Adrenal gland (tissue), 12 donors: ENCODE data around the gene SLC22A14. TPM values are rescaled to one million over a fixed set of nuclear protein-coding genes. Genes with fewer than 3 reads are reported as not detected.

Source experiments
- DNase-seq, 7 donors: peaks; one replicate each; pipeline ENCODE4 v3.0.0-alpha.2; 2019 to 2020
- H3K27ac ChIP-seq, 5 donors: fragments of 200-600 bp; sonication (generic) in 4 of 5; 1 replicate in 3 of 5; 2 replicates in 2 of 5; pipeline versions ENCODE4 v1.5.1 to v1.8.0; 2016 to 2020; ENCODE audit warnings: mild to moderate bottlenecking in 1 of 5
- H3K27me3 ChIP-seq: fragments of 200-600 bp; 2 replicates; pipeline ENCODE4 v1.8.0; 2021
- H3K36me3 ChIP-seq, 2 donors: fragments of 200-600 bp; replicated peaks in 1 of 2; 1 replicate in 1 of 2; 2 replicates in 1 of 2; pipeline versions ENCODE4 v1.5.1 to v1.8.0; 2018 to 2022
- H3K4me1 ChIP-seq, 2 donors: fragments of 200-600 bp; replicated peaks in 1 of 2; 1 replicate in 1 of 2; 2 replicates in 1 of 2; pipeline versions ENCODE4 v1.5.1 to v1.8.0; 2018 to 2021
- H3K4me3 ChIP-seq, 4 donors: fragments of 200-600 bp; sonication (generic) in 3 of 4; one replicate each; pipeline ENCODE4 v1.5.1; 2016 to 2018
- H3K9me3 ChIP-seq, 3 donors: fragments of 200-600 bp; sonication (generic) in 1 of 3; replicated peaks in 1 of 3; 1 replicate in 2 of 3; 2 replicates in 1 of 3; pipeline versions ENCODE4 v1.5.1 to v1.8.0; 2016 to 2021
- POLR2A ChIP-seq, 2 donors: fragments of 450-650 bp; IDR thresholded peaks; one replicate each; pipeline ENCODE4 v1.6.1; 2017; ENCODE audit warnings: antibody characterized with exemption in 2 of 2, mild to moderate bottlenecking in 2 of 2, moderate library complexity in 1 of 2
- WGBS, 4 donors: extraction: QIAGEN DNeasy Blood & Tissue Kit in 2 of 4; methylation state at CpG; one replicate each; pipeline versions ENCODE4 v1.1.5 to v1.1.7; 2013 to 2017; 5-methylcytosine and 5-hydroxymethylcytosine counted together
- intact Hi-C, 2 donors: fragments of 100-400 bp; cut with DNase I; formaldehyde crosslinking; loops; one replicate each; pipeline versions ENCODE4 v1.14.1 to v1.15.0; 2022 to 2023
- polyA plus RNA-seq, 3 donors: library from polyadenylated mRNA; stranded (reverse); fragments of 200-250 nt in 2 of 3; fragments of 350-450 nt in 1 of 3; fragmentation: Illumina TruSeq in 1 of 3; extraction: RNeasy Lipid Tissue Mini Kit (QIAGEN cat#74804) in 1 of 3; gene quantifications; one replicate each; pipeline ENCODE4 v1.2.3, GENCODE V29; 2013 to 2014
- total RNA-seq, 9 donors: library from RNA; depleted of rRNA in 4 of 9; stranded (reverse); fragments of >200 nt in 4 of 9; fragments of 120-200 nt in 1 of 9; fragmentation: NEBNext Ultra II Directional in 1 of 9; extraction: Animal tissue kit (Norgen Biotek cat#: 25700) in 1 of 9; gene quantifications; one replicate each; pipeline versions ENCODE4 v1.1.0 to v1.2.4, GENCODE V29; 2013 to 2023
- TF ChIP-seq, protein P1 (sequence below), 6 experiments: fragments of 450-650 bp in 4 of 6; fragments of 200-600 bp in 2 of 6; sonication (generic) in 1 of 6; IDR thresholded peaks; 1 replicate in 5 of 6; 2 replicates in 1 of 6; pipeline versions ENCODE4 v1.5.1 to v1.8.0; 2016 to 2021; ENCODE audit warnings: antibody characterized with exemption in 6 of 6, mild to moderate bottlenecking in 2 of 6, moderate library complexity in 1 of 6
- donor health status: healthy with polysubstance abuse.
- donor health status: Bipolar disorder and iron deficiency.
- donor health status: DM: yes; HTN: yes; CAD: no.
- donor health status: DM: no; HTN: no; CAD: no.
- donor health status: DM: no; HTN: no; CAD: no.
- donor health status: DM: yes; HTN: yes; CAD: no.

SLC22A14 gene
- total and polyA plus RNA-seq, 12 donors = 0.07 to 0.32 (median 0.11) TPM; not detected in 5

GRCh38 chr3:38332201-38332600 is 50.1 kb downstream of the SLC22A14 start:
- intact Hi-C loops = no loop called here
- Histone ChIP-seq H3K36me3 (no peaks in the 10 kb centered on the region), H3K27ac (no peak overlapping the region), H3K4me3 (no peak overlapping the region), H3K27me3 (no peaks in the 10 kb centered on the region), H3K4me1 (no peaks in the 10 kb centered on the region), H3K9me3 (no peaks in the 10 kb centered on the region)
- DNase-seq = no peak
- TF ChIP-seq, protein P1, sequence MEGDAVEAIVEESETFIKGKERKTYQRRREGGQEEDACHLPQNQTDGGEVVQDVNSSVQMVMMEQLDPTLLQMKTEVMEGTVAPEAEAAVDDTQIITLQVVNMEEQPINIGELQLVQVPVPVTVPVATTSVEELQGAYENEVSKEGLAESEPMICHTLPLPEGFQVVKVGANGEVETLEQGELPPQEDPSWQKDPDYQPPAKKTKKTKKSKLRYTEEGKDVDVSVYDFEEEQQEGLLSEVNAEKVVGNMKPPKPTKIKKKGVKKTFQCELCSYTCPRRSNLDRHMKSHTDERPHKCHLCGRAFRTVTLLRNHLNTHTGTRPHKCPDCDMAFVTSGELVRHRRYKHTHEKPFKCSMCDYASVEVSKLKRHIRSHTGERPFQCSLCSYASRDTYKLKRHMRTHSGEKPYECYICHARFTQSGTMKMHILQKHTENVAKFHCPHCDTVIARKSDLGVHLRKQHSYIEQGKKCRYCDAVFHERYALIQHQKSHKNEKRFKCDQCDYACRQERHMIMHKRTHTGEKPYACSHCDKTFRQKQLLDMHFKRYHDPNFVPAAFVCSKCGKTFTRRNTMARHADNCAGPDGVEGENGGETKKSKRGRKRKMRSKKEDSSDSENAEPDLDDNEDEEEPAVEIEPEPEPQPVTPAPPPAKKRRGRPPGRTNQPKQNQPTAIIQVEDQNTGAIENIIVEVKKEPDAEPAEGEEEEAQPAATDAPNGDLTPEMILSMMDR (IDR thresholded peaks at IDR 0.05) = no peak
- no peak for TF ChIP-seq POLR2A (IDR thresholded peaks at IDR 0.05)
- WGBS, 4 donors = 56 to 71% (median 64%) methylated on average over 3 of the region's 3 CpGs

DNA sequence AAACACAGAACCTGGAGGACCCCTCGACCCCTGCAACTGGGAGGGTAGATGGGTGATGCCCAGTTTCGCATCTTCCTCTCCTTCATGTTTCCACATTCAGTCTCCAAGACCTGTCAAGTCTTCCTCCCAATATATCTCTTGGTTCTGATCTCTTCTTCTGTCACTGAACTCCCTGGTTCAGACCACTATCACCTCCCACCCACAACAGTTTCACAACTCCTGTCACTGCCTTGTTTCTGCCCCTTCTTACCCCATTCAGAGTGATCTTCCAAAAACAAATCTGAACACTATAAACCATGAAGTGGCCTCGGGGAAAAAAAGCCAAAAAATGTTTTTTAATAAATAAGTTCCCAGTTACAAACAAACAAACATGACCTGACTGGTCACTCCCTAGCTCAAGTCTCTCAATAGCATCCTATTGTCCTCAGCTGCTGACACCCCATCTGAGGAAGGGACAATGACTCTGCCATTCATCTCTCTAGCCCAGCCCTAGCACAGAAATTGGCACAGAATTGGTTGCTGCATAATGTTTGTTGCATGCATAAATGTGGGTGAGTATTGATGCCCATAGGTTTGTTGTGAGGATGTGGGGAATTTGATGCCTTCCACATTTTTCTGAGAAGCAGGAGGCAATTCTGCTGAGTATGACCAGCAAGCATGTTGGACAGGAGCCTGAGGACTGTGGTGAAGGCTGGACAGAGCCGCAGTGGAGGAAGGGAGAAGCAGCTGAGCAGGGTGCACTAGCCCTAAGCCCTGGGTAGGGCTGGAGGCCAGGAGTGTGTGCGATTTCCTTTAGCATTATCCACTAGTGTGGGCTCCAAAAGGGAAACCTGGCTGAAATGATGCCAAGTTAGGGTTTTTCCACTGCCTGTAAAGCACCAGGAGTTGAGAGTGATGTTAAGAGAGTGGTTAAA is 52.3 kb downstream of the SLC22A14 start:
- Histone ChIP-seq H3K4me3 (no peak overlapping the region), H3K9me3 (no peaks in the 10 kb centered on the region), H3K4me1 (no peaks in the 10 kb centered on the region), H3K27me3 (no peaks in the 10 kb centered on the region), H3K36me3 (no peaks in the 10 kb centered on the region), H3K27ac (no peak overlapping the region)
- no peak for TF ChIP-seq POLR2A (IDR thresholded peaks at IDR 0.05)
- TF ChIP-seq, protein P1 (IDR thresholded peaks at IDR 0.05) = no peak
- DNase-seq = no peak
- intact Hi-C loops = no loop called here
- WGBS, 4 donors = 65 to 86% (median 75%) methylated on average over 5 of the region's 5 CpGs

DNA sequence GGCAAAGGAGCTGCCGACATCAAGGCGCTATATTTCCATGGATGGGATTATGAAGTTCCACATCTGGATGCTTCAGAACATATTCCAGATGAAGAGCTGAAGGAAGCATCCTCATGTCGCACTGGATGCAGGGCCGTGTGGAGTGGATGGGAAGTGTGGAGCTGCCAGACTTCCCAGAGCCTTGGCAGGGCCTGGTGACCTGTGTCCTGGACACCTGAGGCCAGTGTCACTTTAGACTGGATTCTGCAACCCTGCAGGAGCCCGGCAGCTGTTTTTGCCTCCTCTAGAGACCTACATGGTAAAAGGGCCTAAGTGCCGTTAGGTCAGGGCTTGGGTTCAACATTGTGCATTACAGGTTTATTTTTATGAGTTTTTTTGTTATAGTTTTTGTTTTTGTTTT is 53.2 kb downstream of the SLC22A14 start:
- no peak for DNase-seq
- Histone ChIP-seq H3K9me3 (no peaks in the 10 kb centered on the region), H3K4me1 (no peaks in the 10 kb centered on the region), H3K36me3 (no peaks in the 10 kb centered on the region), H3K27me3 (no peaks in the 10 kb centered on the region), H3K4me3 (no peak overlapping the region), H3K27ac (no peak overlapping the region)
- WGBS, 4 donors = 78 to 90% (median 81%) methylated on average over 6 of the region's 6 CpGs
- no peak for TF ChIP-seq POLR2A (IDR thresholded peaks at IDR 0.05)
- TF ChIP-seq, protein P1 (IDR thresholded peaks at IDR 0.05) = no peak
- intact Hi-C loops = no loop called here

DNA sequence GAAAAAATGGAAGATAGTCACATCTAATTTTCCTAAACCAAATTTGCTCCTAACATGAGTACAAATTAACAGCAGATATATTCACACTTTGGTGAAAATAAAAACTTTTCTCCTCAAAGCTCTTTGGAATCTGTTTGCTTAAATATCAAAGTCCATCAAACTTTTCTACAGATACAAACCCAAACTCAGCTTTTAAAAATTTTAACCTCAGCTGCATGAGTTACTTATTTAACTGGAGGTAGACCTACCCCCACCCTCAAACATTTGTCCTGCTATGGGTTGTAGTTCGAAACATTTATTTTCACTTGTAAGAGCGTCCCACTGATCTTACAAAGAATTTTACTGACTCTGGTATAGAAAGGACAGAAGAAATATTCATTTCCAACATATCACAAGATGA is 55.6 kb downstream of the SLC22A14 start:
- TF ChIP-seq, protein P1 (IDR thresholded peaks at IDR 0.05) = no peak
- TF ChIP-seq POLR2A (IDR thresholded peaks at IDR 0.05) = no peak
- WGBS, 4 donors = 88 to 96% (median 91%) methylated on average over 2 of the region's 2 CpGs
- no peak for DNase-seq
- H3K9me3 ChIP-seq = no peaks in the 10 kb centered on the region
- no peaks in the 10 kb centered on the region for H3K4me1 ChIP-seq
- H3K27me3 ChIP-seq = no peaks in the 10 kb centered on the region
- no peak overlapping the region for H3K4me3 ChIP-seq
- H3K36me3 ChIP-seq = no peaks in the 10 kb centered on the region
- intact Hi-C loops = no loop called here
- no peak overlapping the region for H3K27ac ChIP-seq
